ENCODE results near the gene TLCD2.

TLCD2 gene

DNA sequence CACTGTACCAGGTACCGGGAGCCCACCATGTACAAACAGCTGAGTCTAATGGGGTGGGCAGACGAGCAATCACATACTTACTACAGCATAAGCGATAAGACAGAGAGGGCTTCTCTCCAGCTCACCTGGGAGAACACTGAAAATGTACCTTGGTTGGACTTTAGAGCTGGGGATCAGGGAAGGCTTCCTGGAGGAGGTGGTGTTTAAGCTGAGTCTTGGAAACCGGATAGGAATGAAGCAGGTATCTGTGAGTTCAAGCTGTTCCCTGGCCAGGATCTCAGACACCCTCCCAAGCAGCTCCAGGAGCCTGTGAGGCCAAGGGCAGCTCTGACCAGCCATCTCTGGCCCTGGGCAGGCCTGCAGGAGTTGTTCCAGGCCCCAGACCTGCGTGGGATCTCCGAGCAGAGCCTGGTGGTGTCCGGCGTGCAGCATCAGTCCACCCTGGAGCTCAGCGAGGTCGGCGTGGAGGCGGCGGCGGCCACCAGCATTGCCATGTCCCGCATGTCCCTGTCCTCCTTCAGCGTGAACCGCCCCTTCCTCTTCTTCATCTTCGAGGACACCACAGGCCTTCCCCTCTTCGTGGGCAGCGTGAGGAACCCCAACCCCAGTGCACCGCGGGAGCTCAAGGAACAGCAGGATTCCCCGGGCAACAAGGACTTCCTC lies 43.7 kb upstream of the TLCD2 start:
- no peak overlapping the region for H3K4me3 ChIP-seq (ENCODE audit: low read depth, low read length)
- no peak for DNase-seq (ENCODE audit: low read depth)
- TF ChIP-seq, protein P1, sequence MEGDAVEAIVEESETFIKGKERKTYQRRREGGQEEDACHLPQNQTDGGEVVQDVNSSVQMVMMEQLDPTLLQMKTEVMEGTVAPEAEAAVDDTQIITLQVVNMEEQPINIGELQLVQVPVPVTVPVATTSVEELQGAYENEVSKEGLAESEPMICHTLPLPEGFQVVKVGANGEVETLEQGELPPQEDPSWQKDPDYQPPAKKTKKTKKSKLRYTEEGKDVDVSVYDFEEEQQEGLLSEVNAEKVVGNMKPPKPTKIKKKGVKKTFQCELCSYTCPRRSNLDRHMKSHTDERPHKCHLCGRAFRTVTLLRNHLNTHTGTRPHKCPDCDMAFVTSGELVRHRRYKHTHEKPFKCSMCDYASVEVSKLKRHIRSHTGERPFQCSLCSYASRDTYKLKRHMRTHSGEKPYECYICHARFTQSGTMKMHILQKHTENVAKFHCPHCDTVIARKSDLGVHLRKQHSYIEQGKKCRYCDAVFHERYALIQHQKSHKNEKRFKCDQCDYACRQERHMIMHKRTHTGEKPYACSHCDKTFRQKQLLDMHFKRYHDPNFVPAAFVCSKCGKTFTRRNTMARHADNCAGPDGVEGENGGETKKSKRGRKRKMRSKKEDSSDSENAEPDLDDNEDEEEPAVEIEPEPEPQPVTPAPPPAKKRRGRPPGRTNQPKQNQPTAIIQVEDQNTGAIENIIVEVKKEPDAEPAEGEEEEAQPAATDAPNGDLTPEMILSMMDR (IDR thresholded peaks at IDR 0.05; ENCODE audit: control insufficient read depth, extremely low read depth, insufficient read depth): no peak

DNA sequence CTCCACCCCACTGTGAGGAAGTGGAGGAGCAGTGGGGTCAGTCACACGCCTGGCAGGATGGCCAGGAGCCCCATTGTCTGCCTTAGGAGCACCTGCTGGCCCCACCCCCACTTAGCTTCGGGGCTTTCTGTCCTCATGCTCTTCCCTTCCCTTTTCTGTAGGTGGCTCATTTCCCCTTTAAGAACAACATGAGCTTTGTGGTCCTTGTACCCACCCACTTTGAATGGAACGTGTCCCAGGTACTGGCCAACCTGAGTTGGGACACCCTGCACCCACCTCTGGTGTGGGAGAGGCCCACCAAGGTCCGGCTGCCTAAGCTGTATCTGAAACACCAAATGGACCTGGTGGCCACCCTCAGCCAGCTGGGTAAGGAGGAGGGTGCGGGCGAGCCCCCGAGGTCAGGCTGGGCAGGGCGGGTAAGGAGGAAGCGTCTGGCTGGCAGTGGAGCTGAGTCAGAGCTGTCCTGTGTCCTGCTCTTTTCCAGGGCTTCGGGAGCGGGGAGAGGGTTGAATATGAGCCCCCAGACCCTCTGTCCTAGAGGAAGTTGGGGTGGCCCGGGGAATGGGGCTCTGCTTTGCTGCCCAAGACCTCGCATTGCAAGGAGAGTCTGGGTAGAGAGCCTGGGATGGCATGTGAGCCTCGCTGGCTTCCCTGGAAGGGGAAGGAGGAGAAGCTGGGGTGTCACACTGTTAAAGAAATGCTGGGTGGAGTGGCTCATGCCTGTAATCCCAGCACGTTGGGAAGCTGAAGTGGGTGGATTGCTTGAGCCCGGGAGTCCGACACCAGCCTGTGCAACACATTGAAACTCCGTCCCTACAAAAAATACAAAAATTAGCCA lies 42.5 kb upstream of the TLCD2 start:
- H3K4me3 ChIP-seq (ENCODE audit: low read depth, low read length): no peak overlapping the region
- TF ChIP-seq, protein P1 (IDR thresholded peaks at IDR 0.05; ENCODE audit: control insufficient read depth, extremely low read depth, insufficient read depth): no peak
- DNase-seq (ENCODE audit: low read depth): no peak

DNA sequence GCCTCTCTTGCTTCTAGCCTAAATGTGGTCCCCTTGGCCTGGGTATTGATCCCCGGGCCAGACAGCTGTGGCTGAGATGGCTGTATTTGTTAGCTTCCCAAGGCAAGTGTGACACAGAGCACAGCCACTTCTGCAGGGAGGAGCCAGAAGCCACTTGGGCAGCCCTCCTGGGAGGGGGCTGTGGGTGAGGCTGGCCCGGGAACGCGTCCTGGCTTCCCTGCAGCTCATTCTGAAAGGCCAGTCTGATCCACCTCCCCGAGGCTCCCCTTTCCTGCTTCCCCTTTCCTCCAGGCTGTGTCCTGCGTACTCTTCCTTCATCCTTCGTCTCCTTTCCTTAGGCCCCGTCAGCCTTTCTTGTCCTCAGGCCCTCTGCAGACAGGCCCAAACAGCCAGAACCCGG lies 40.5 kb upstream of the TLCD2 start:
- H3K4me3 ChIP-seq (ENCODE audit: low read depth, low read length): no peak overlapping the region
- TF ChIP-seq, protein P1 (IDR thresholded peaks at IDR 0.05; ENCODE audit: control insufficient read depth, extremely low read depth, insufficient read depth): no peak
- no peak for DNase-seq (ENCODE audit: low read depth)

DNA sequence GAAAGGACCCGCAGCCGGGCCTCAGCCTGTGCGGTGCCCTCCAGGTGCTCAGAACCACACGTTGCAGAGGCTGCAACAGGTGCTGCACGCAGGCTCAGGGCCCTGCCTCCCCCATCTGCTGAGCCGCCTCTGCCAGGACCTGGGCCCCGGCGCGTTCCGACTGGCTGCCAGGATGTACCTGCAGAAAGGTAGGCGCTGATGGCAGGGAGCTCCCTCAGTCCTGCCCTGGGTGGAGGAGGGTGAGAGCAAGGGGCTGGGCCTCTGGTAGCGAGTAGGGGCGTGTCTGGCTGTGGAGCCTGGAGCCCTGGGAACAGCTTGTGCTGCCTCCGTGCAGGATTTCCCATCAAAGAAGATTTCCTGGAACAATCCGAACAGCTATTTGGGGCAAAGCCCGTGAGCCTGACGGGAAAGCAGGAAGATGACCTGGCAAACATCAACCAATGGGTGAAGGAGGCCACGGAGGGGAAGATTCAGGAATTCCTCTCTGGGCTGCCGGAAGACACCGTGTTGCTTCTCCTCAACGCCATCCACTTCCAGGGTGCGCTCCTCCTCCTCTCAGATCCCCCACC lies 36.9 kb upstream of the TLCD2 start:
- TF ChIP-seq, protein P1 (IDR thresholded peaks at IDR 0.05; ENCODE audit: control insufficient read depth, extremely low read depth, insufficient read depth): no peak
- no peak for DNase-seq (ENCODE audit: low read depth)
- H3K4me3 ChIP-seq (ENCODE audit: low read depth, low read length): no peak overlapping the region

DNA sequence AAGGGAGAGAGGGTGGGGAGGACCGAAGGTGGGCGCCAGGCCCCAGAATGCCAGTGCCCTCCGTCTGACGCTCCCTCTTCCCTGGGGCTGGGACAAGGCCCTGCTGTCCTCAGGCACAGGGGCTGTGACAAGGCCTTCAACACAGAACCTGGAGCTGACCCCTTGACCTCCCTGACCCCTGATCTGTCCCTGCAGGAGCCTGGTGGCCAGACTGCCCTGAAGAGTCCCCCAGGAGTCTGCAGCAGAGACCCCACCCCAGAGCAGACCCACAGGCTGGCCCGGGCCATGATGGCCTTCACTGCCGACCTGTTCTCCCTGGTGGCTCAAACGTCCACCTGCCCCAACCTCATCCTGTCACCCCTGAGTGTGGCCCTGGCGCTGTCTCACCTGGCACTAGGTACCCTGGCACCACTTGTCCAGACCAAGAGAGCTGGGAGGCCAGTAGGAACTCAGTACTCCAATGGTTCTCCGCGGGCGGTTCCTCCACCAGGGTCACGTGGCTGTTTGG lies 35.4 kb upstream of the TLCD2 start:
- no peak for DNase-seq (ENCODE audit: low read depth)
- TF ChIP-seq, protein P1 (IDR thresholded peaks at IDR 0.05; ENCODE audit: control insufficient read depth, extremely low read depth, insufficient read depth): no peak

DNA sequence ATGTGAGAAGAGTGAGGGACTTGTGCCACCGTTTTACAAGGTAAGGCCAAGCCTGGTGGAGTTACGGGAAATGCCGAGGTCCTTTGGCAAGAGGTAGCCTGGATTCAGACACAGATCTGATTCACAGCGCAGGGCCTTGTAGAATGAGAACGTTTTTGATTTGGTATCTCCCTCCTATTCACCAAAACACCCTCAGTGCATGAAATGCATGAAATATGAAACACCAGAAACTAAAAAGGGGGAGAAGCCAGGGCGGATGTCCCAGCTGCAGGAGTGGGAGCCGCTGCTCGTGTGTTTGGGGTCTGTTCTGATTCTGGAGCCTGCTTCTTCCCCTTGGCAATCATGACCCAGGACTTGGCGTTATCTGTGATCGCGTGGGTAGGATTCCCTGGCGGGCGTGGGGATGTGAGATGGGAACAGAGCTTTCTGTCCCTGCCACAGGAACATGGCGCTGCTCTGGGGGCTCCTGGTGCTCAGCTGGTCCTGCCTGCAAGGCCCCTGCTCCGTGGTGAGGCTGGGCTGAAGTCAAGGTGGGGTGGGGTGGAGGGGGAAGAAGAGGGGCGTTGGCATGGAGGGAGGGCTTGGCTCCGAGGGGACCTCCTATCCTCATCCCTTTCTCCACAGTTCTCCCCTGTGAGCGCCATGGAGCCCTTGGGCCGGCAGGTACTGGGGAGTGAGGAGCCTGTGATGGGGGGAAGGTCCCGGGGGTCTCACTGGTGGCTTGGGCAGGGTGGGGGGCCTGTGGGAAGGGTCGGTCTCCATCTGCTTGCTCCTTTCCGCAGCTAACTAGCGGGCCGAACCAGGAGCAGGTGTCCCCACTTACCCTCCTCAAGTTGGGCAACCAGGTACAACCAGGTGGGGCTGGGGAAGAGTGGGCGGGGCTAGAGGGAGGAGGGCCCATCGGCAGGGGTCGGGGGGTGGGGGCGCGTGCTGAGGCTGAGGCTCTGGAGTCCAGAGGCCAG lies 34.7 kb upstream of the TLCD2 start:
- H3K4me3 ChIP-seq (ENCODE audit: low read depth, low read length): no peak overlapping the region
- TF ChIP-seq, protein P1 (IDR thresholded peaks at IDR 0.05; ENCODE audit: control insufficient read depth, extremely low read depth, insufficient read depth): no peak
- DNase-seq (ENCODE audit: low read depth): no peak

More for the DNA sequence above, 35.4 kb upstream of the TLCD2 start:
- H3K4me3 ChIP-seq (ENCODE audit: low read depth, low read length): no peak overlapping the region

Measured in LNCaP clone FGC (cell line).